HG02884 (cell line): ENCODE data around the gene AKR1C4.

Experiments used
- ATAC-seq: cut with Tn5 transposase; IDR thresholded peaks from one replicate; pipeline ENCODE4 v1.9.1; 2021; ENCODE audit warnings: mild to moderate bottlenecking, moderate library complexity; ENCODE audit not compliant: unreplicated experiment

AKR1C4 gene

DNA sequence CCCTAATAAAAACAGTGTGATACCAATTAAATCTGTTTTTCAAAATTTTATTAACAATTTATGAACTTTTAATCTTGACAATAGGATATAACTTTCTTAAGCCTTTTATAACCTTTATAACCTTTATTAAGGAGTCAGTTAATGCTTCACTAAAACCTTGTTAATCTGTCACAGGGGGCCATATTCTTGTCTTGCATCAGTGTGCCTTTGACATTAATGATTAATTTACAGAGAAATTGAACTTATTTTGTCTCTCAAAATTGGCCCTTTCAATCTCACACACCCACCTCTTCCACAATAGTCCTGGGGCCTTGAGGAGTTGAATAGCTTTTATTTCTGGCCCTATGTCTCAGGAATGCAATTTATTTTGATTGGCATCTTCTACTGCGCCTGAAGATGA is 68.5 kb downstream of the AKR1C4 start:
- ATAC-seq = no peak

DNA sequence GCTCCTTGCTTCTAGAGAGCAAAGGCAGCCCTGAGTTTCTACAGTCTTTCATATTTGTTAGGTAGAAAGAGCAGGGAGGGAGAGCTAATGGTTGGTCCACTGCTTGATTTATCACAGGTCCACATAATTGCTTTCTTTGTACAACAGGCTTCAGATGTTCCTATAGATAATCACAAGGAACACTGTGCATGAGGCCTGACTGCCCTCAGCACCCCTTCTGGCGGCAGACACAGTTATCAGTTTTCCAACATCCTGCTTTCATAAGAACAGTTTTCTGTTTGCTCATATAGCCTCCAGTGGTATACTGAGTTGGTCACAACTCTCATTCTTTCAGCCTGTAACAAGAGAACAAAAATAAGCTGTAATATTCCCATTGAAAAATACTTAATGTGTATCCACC is 69.7 kb downstream of the AKR1C4 start:
- no peak for ATAC-seq

DNA sequence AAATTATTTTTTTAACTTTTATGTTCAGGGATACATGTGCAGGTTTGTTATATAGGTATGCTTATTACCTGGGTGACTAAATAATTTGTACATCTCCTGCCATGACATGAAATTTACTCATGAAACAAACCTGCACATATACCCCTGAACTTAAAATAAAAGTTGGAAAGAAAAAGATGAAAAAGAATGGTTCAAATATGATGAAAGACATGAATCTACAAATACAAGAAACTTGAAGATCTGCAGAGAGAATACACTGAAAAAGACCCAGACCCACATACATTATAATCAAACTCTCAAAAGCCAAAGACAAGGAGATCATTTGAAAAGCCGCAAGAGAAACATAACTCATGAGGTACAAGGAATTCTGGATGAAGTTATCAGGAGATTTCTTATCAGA is 70.2 kb downstream of the AKR1C4 start:
- ATAC-seq = no peak

DNA sequence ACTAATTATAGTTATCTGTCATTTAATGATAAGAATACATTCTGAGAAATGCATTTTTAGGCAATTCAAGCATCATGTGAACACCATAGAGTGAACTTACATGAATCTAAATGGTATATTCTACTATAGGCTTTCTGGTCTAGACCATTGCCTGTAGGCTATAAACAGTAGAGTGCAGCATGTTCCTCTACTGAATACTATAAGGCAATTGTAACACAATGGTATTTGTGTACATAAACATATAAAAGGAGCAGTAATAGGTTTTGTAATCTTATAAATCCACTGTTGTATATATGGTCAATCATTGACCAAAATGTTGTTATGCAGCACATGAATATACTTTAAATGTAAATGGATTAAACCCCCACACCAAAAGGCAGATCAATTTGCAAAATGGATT is 71.6 kb downstream of the AKR1C4 start:
- ATAC-seq = no peak
